Suprapubic skin (tissue), 4 donors: ENCODE data around the gene SCP2.

Source experiments
- CTCF ChIP-seq, 2 donors: fragments of 200-600 bp in 1 of 2; fragments of 450-650 bp in 1 of 2; sonication (generic) in 1 of 2; IDR thresholded peaks; one replicate each; pipeline ENCODE4 v1.5.1; 2016 to 2019; ENCODE audit warnings: antibody characterized with exemption in 2 of 2, mild to moderate bottlenecking in 1 of 2, moderate library complexity in 1 of 2
- POLR2A ChIP-seq, 2 donors: fragments of 450-650 bp; IDR thresholded peaks; one replicate each; pipeline ENCODE4 v1.6.1; 2017; ENCODE audit warnings: antibody characterized with exemption in 2 of 2, mild to moderate bottlenecking in 2 of 2, moderate library complexity in 2 of 2
- POLR2AphosphoS5 ChIP-seq, 3 donors: sonication (generic); formaldehyde crosslinking; IDR thresholded peaks; one replicate each; pipeline ENCODE4 v1.6.1; 2017; ENCODE audit warnings: antibody characterized with exemption in 3 of 3

GRCh38 chr1:52963101-52963500 lies 36.0 kb downstream of the SCP2 start:
- TF ChIP-seq CTCF (IDR thresholded peaks at IDR 0.05) = no peak
- no peak for TF ChIP-seq POLR2AphosphoS5 (IDR thresholded peaks at IDR 0.05)
- no peak for TF ChIP-seq POLR2A (IDR thresholded peaks at IDR 0.05)
